Loucy (cell line): Measurements from ENCODE around the gene GPM6B.

Experiments
- H2AFZ ChIP-seq: fragments of 200-600 bp; sonication (generic); 2 replicates; pipeline ENCODE4 v1.6.0; 2016; ENCODE audit warnings: antibody characterized with exemption, mild to moderate bottlenecking, low read length, moderate library complexity
- H3F3A ChIP-seq: fragments of 200-600 bp; 2 replicates; pipeline ENCODE4 v1.6.0; 2016; ENCODE audit warnings: antibody characterized with exemption, low read depth, mild to moderate bottlenecking
- H3K27me3 ChIP-seq: fragments of 200-600 bp; sonication (generic); 2 replicates; pipeline ENCODE4 v1.6.1; 2014; ENCODE audit warnings: low read length, mild to moderate bottlenecking; ENCODE audit not compliant: insufficient read depth, poor library complexity, severe bottlenecking
- H3K36me3 ChIP-seq: fragments of 200-600 bp; sonication (generic); 2 replicates; pipeline ENCODE4 v1.6.1; 2016; ENCODE audit warnings: low read length; ENCODE audit not compliant: insufficient read depth
- H3K4me1 ChIP-seq: fragments of 200-600 bp; sonication (generic); 2 replicates; pipeline ENCODE4 v1.5.1; 2014; ENCODE audit warnings: low read length, mild to moderate bottlenecking; ENCODE audit not compliant: insufficient read depth, poor library complexity, severe bottlenecking
- H3K4me2 ChIP-seq: fragments of 200-600 bp; sonication (generic); 2 replicates; pipeline ENCODE4 v1.6.0; 2014; ENCODE audit warnings: antibody characterized with exemption, low read length, low read depth, mild to moderate bottlenecking; ENCODE audit not compliant: poor library complexity, severe bottlenecking
- H3K4me3 ChIP-seq: fragments of 200-600 bp; sonication (generic); 2 replicates; pipeline ENCODE4 v1.5.1; 2014; ENCODE audit warnings: low read length, mild to moderate bottlenecking, mixed read lengths; ENCODE audit not compliant: poor library complexity, severe bottlenecking
- H3K79me2 ChIP-seq: fragments of 200-600 bp; sonication (generic); 2 replicates; pipeline ENCODE4 v1.6.1; 2014; ENCODE audit warnings: low read length; ENCODE audit not compliant: insufficient read depth
- H3K9ac ChIP-seq: fragments of 200-600 bp; sonication (generic); 2 replicates; pipeline ENCODE4 v1.6.0; 2014; ENCODE audit warnings: mild to moderate bottlenecking, low read depth, low read length, moderate library complexity; ENCODE audit not compliant: poor library complexity, severe bottlenecking
- H3K9me2 ChIP-seq: fragments of 200-600 bp; sonication (generic); replicated peaks from 2 replicates; pipeline ENCODE4 v1.6.1; 2016; ENCODE audit warnings: low read depth, low read length, mixed read lengths
- H3K9me3 ChIP-seq: fragments of 200-600 bp; sonication (generic); 2 replicates; pipeline ENCODE4 v1.6.1; 2014; ENCODE audit warnings: mild to moderate bottlenecking, antibody characterized with exemption, low read length, low read depth; ENCODE audit not compliant: insufficient read depth
- H4K20me1 ChIP-seq: fragments of 200-600 bp; sonication (generic); 2 replicates; pipeline ENCODE4 v1.6.0; 2014; ENCODE audit warnings: antibody characterized with exemption, low read length, mild to moderate bottlenecking; ENCODE audit not compliant: insufficient read depth, poor library complexity, severe bottlenecking
- EZH2phosphoT487 ChIP-seq: fragments of 200-600 bp; IDR thresholded peaks from 2 replicates; pipeline ENCODE4 v1.6.1; 2018; ENCODE audit warnings: antibody characterized with exemption, mild to moderate bottlenecking, moderate library complexity, borderline replicate concordance
- TF ChIP-seq, protein P1 (sequence below): fragments of 200-600 bp; sonication (generic); conservative IDR thresholded peaks from 2 replicates; pipeline ENCODE4 v1.5.1; 2014; ENCODE audit warnings: mild to moderate bottlenecking, antibody characterized with exemption, low read length

GPM6B gene

DNA sequence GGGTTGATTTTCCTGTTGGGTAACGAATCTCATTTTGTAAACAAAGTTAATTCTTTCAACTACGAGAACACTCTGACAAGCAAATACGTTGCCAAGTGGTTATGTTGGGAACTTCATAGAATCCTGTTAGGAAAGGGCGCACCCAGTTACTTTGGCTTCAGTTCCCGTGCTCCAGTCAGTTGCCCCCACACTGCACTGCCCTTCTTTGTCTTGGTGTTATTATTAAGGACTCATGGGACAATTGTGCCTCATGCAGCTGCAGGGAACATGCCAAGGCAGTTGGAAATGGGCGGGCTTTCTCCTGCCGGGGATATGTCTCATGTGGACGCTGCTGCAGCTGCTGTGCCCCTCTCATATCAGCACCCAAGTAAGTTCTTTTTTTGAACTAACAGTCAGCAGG lies 53.4 kb downstream of the GPM6B start:
- no peaks in the 10 kb centered on the region for H3K27me3 ChIP-seq
- H3K36me3 ChIP-seq = peaks cover 82% of the 10 kb centered on the region
- H3K4me2 ChIP-seq = no peak overlapping the region
- H3F3A ChIP-seq = no peaks in the 10 kb centered on the region
- H2AFZ ChIP-seq = no peak overlapping the region
- H3K9me2 ChIP-seq = no peaks in the 10 kb centered on the region
- no peaks in the 10 kb centered on the region for H3K79me2 ChIP-seq
- H3K4me1 ChIP-seq = no peaks in the 10 kb centered on the region
- TF ChIP-seq EZH2phosphoT487 = no peak
- TF ChIP-seq, protein P1, sequence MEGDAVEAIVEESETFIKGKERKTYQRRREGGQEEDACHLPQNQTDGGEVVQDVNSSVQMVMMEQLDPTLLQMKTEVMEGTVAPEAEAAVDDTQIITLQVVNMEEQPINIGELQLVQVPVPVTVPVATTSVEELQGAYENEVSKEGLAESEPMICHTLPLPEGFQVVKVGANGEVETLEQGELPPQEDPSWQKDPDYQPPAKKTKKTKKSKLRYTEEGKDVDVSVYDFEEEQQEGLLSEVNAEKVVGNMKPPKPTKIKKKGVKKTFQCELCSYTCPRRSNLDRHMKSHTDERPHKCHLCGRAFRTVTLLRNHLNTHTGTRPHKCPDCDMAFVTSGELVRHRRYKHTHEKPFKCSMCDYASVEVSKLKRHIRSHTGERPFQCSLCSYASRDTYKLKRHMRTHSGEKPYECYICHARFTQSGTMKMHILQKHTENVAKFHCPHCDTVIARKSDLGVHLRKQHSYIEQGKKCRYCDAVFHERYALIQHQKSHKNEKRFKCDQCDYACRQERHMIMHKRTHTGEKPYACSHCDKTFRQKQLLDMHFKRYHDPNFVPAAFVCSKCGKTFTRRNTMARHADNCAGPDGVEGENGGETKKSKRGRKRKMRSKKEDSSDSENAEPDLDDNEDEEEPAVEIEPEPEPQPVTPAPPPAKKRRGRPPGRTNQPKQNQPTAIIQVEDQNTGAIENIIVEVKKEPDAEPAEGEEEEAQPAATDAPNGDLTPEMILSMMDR = no peak
- no peaks in the 10 kb centered on the region for H4K20me1 ChIP-seq
- H3K9me3 ChIP-seq = no peaks in the 10 kb centered on the region
- no peak overlapping the region for H3K9ac ChIP-seq
- no peak overlapping the region for H3K4me3 ChIP-seq

DNA sequence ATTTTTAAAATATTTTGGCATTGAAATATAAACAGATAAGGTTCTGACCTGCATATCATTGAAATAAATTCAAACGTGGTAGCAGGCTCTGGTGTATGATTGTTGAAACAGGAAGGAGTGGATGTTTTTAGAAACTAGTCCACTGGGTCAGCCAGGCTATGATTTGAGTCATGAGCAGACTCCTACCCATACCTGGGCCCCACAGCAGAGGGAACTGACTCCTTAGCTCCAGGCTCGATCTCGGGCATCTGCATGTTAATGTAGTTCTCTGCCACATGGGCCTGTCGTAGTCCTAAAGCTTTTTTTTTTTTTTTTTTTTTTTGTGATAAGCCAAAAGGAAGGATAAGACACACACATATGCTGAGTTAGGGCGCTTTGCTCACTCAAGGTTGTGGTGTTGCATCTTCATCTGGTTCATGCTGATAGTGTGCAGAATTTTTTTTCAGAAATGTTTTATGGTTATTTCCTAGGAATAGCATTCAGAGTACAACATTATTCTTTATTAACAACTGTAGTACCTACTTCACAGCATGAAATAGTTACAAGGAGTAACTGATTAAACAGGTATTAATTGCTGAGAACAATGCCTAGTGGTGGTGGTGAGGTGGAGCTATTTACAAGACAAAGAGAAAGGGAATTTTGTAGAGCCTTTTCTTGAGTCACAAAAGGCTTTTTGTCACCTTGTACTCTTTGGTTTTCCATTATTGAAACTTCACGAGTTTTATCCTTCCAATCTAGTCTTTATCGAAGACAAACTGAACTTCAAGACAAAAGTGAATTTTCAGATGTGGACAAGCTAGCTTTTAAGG lies 55.1 kb downstream of the GPM6B start:
- Histone ChIP-seq H3K4me3 (no peak overlapping the region), H3K36me3 (peaks cover 80% of the 10 kb centered on the region), H3K9me3 (no peaks in the 10 kb centered on the region), H3K27me3 (no peaks in the 10 kb centered on the region), H3K4me2 (no peak overlapping the region), H3K4me1 (no peaks in the 10 kb centered on the region), H3F3A (no peaks in the 10 kb centered on the region), H4K20me1 (no peaks in the 10 kb centered on the region), H2AFZ (no peak overlapping the region), H3K79me2 (no peaks in the 10 kb centered on the region), H3K9ac (no peak overlapping the region), H3K9me2 (no peaks in the 10 kb centered on the region)
- TF ChIP-seq EZH2phosphoT487 = no peak
- TF ChIP-seq, protein P1 = no peak

DNA sequence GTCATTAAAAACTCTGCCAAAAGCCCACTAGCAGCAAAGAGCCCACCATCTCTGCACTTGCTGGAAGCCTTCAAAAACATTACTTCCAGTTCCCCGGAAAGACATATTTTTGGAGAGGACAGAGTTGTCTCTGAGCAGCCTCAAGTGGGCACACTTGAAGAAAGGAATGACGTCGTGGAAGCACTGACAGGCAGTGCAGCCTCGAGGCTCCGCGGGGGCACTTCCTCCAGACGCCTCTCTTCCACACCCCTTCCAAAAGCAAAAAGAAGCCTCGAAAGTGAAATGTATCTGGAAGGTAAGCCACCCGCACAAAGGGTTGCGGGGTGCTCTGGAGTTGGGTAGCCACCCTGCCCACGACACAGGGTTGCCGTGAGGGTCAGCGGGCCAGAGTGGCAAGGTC lies 56.5 kb downstream of the GPM6B start:
- H3K79me2 ChIP-seq = no peaks in the 10 kb centered on the region
- no peaks in the 10 kb centered on the region for H4K20me1 ChIP-seq
- no peaks in the 10 kb centered on the region for H3K9me3 ChIP-seq
- peaks cover 70% of the 10 kb centered on the region for H3K36me3 ChIP-seq
- H3K9me2 ChIP-seq = no peaks in the 10 kb centered on the region
- no peak overlapping the region for H3K9ac ChIP-seq
- H3F3A ChIP-seq = no peaks in the 10 kb centered on the region
- no peak overlapping the region for H3K4me2 ChIP-seq
- H3K4me1 ChIP-seq = peaks cover under 1% of the 10 kb centered on the region
- H3K4me3 ChIP-seq = no peak overlapping the region
- no peak overlapping the region for H2AFZ ChIP-seq
- TF ChIP-seq, protein P1 = no peak
- TF ChIP-seq EZH2phosphoT487 = no peak
- no peaks in the 10 kb centered on the region for H3K27me3 ChIP-seq
